SK-N-SH treated with all-trans-retinoic acid at 6 μM for 48 hours (cell line): Measurements from ENCODE around the gene SEZ6L.

ENCODE experiments used
- ATAC-seq: fragments of 200-7000 bp; cut with Tn5 transposase; 3 replicates; pipeline ENCODE4 v1.9.1; 2020; ENCODE audit warnings: mild to moderate bottlenecking, moderate library complexity
- ARNTL ChIP-seq: fragments of 450-650 bp; formaldehyde crosslinking; IDR thresholded peaks from 2 replicates; pipeline ENCODE4 v1.5.0; 2020; ENCODE audit warnings: low read depth, mild to moderate bottlenecking, moderate library complexity, borderline replicate concordance
- BACH2 ChIP-seq: fragments of 250-450 bp; sonication (Bioruptor Pico); IDR thresholded peaks from 2 replicates; pipeline ENCODE4 v1.9.0; 2021; ENCODE audit warnings: mild to moderate bottlenecking, borderline replicate concordance
- CSDC2 ChIP-seq: fragments of 250-450 bp; sonication (Bioruptor Pico); IDR thresholded peaks from 2 replicates; pipeline ENCODE4 v1.5.0; 2020; ENCODE audit warnings: mild to moderate bottlenecking, moderate library complexity
- ESRRG ChIP-seq: fragments of 250-450 bp; sonication (Bioruptor Pico); IDR thresholded peaks from 2 replicates; pipeline ENCODE4 v1.6.1; 2021; ENCODE audit warnings: mild to moderate bottlenecking
- GLIS3 ChIP-seq: fragments of 250-450 bp; sonication (Bioruptor Pico); IDR thresholded peaks from 2 replicates; pipeline ENCODE4 v1.5.0; 2020; ENCODE audit warnings: mild to moderate bottlenecking, moderate library complexity
- OSR1 ChIP-seq: fragments of 250-450 bp; sonication (Bioruptor Pico); IDR thresholded peaks from 2 replicates; pipeline ENCODE4 v1.8.0; 2022; ENCODE audit warnings: moderate library complexity, mild to moderate bottlenecking, inconsistent platforms
- PATZ1 ChIP-seq: fragments of 250-450 bp; sonication (Bioruptor Pico); IDR thresholded peaks from 2 replicates; pipeline ENCODE4 v1.8.0; 2020; ENCODE audit warnings: mild to moderate bottlenecking, moderate library complexity, borderline replicate concordance
- PPARA ChIP-seq: fragments of 250-450 bp; sonication (Bioruptor Pico); IDR thresholded peaks from 2 replicates; pipeline ENCODE4 v1.5.0; 2020; ENCODE audit warnings: mild to moderate bottlenecking, borderline replicate concordance
- RARB ChIP-seq: fragments of 250-450 bp; sonication (Bioruptor Pico); IDR thresholded peaks from 2 replicates; pipeline ENCODE4 v1.8.0; 2021; ENCODE audit warnings: mild to moderate bottlenecking, moderate library complexity
- SNAI2 ChIP-seq: fragments of 250-450 bp; sonication (Bioruptor Pico); IDR thresholded peaks from 2 replicates; pipeline ENCODE4 v1.5.0; 2020; ENCODE audit warnings: mild to moderate bottlenecking, moderate library complexity
- TCF4 ChIP-seq: fragments of 250-450 bp; sonication (Bioruptor Pico); IDR thresholded peaks from 2 replicates; pipeline ENCODE4 v1.8.0; 2021; ENCODE audit warnings: mild to moderate bottlenecking, moderate library complexity, borderline replicate concordance
- TSHZ2 ChIP-seq: fragments of 250-450 bp; sonication (Bioruptor Pico); IDR thresholded peaks from 2 replicates; pipeline ENCODE4 v1.5.0; 2020; ENCODE audit warnings: mild to moderate bottlenecking, moderate library complexity
- ZC3H10 ChIP-seq: fragments of 250-450 bp; sonication (Bioruptor Pico); IDR thresholded peaks from 2 replicates; pipeline ENCODE4 v1.5.1; 2021; ENCODE audit warnings: mild to moderate bottlenecking, moderate library complexity
- ZFP3 ChIP-seq: fragments of 250-450 bp; sonication (Bioruptor Pico); IDR thresholded peaks from 2 replicates; pipeline ENCODE4 v1.5.0; 2020; ENCODE audit warnings: mild to moderate bottlenecking, moderate library complexity
- ZFP30 ChIP-seq: fragments of 450-650 bp; formaldehyde crosslinking; IDR thresholded peaks from 2 replicates; pipeline ENCODE4 v1.5.0; 2022; ENCODE audit warnings: mild to moderate bottlenecking, moderate library complexity
- ZNF565 ChIP-seq: fragments of 450-650 bp; formaldehyde crosslinking; conservative IDR thresholded peaks from 2 replicates; pipeline ENCODE4 v1.5.0; 2020; ENCODE audit warnings: low read depth, mild to moderate bottlenecking, moderate library complexity
- ZNF70 ChIP-seq: fragments of 450-650 bp; formaldehyde crosslinking; IDR thresholded peaks from 2 replicates; pipeline ENCODE4 v1.5.0; 2020; ENCODE audit warnings: mild to moderate bottlenecking, moderate library complexity
- ZNF8 ChIP-seq: fragments of 450-650 bp; formaldehyde crosslinking; IDR thresholded peaks from 2 replicates; pipeline ENCODE4 v1.5.0; 2020; ENCODE audit warnings: mild to moderate bottlenecking, moderate library complexity
- TF ChIP-seq, protein P1 (sequence below): fragments of 250-450 bp; sonication (Bioruptor Pico); IDR thresholded peaks from 2 replicates; pipeline ENCODE4 v1.5.1; 2021; ENCODE audit warnings: mild to moderate bottlenecking, moderate library complexity

The SEZ6L gene

DNA sequence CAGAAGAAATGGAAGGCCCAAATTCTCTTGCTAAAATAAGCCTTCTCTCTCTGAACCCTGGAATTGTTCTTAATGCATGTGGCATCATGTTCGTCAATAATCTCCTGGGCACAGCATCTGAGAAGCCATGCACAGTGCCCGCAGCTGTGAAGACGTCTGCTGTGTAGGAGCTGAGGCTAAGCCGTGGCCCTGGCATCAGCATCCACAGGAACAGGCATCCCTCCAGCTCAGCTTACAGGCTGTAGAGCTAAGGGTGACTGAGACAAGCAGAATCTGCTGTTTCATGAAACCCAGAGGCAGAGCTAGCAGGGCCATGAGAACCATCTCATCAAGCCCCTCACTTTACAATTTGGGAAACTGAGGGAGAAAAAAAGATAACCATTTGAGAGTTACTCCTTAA is 60.6 kb downstream of the SEZ6L start:
- TF ChIP-seq ZFP30 (CRISPR knock-in tag), result no peak
- no peak for TF ChIP-seq ESRRG (CRISPR knock-in tag)
- ATAC-seq, result no peak

GRCh38 chr22:26234296-26234695 is 65.0 kb downstream of the SEZ6L start:
- TF ChIP-seq ZC3H10 (CRISPR knock-in tag) (no peak), ESRRG (CRISPR knock-in tag) (no peak), ZNF8 (CRISPR knock-in tag) (no peak), RARB (CRISPR knock-in tag) (no peak), TSHZ2 (CRISPR knock-in tag) (no peak), CSDC2 (no peak), ZFP30 (CRISPR knock-in tag) (no peak), ZFP3 (no peak), ZNF565 (CRISPR knock-in tag) (no peak), OSR1 (CRISPR knock-in tag) (no peak), PATZ1 (CRISPR knock-in tag) (no peak), SNAI2 (no peak), ARNTL (no peak)
- TF ChIP-seq, all 23 proteins: peak for 0
- ATAC-seq, result no peak

DNA sequence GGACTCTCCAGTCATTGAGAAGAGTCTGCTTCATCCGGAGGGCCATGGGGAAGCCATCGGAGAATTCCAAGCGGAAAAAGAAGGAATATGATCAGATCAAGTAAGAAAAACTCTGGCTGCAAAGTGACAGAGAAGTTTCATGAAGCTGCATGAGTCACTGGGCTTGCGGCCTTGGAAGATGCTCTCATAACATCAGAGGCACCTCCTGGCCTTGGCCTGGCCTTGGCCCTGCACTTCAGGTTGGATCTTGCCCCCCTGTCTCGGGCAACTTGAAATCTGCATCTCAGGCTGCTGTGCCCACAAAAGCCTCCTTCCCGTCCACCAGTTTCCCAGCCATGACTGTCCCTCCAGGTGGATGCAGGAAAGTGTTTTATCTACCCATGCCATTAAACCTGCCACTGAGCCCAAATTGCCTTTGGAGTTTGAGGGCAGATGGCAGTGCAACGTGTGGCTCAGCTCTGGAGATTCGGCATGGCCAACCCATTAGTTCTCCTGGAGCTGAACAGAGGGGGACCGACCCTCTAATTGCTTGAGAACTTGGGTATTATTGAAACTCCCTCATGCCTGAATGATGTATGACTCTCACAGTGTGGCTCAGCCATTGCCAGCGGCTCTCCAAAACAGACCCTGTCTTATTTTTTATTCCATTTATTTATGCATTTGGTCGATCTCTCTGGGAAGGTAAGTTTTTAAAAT is 66.7 kb downstream of the SEZ6L start:
- ATAC-seq, result no peak
- TF ChIP-seq GLIS3 (no peak), ZNF565 (CRISPR knock-in tag) (no peak), SNAI2 (no peak), BACH2 (CRISPR knock-in tag) (no peak), ZFP30 (CRISPR knock-in tag) (no peak), ARNTL (no peak), CSDC2 (no peak), TCF4 (CRISPR knock-in tag) (no peak), PPARA (CRISPR knock-in tag) (no peak), ZNF70 (no peak), ZFP3 (no peak), ZC3H10 (CRISPR knock-in tag) (no peak), ZNF8 (CRISPR knock-in tag) (no peak), OSR1 (CRISPR knock-in tag) (no peak), RARB (CRISPR knock-in tag) (no peak)
- TF ChIP-seq, all 23 proteins: peak for 0

DNA sequence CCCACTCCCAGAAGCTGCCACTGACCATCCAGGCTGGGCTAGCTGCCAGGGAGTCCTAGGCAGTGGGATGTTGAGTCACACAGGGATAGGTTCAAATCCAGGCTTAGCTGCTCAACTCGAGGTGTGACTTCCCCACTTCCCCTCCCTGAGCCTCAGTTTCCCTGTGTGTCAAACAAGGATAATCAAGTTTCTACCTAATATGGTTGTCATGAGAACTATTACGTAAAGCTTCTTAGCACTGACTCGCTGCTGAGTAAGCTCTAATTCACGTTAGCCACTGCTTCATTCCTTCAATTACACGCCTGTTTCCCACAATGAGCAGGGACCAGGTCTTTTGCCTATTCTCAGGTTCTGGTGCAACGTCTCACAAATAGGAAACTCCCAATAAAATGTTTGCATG is 67.7 kb downstream of the SEZ6L start:
- TF ChIP-seq TCF4 (CRISPR knock-in tag) (no peak), TSHZ2 (CRISPR knock-in tag) (no peak)
- TF ChIP-seq, protein P1, sequence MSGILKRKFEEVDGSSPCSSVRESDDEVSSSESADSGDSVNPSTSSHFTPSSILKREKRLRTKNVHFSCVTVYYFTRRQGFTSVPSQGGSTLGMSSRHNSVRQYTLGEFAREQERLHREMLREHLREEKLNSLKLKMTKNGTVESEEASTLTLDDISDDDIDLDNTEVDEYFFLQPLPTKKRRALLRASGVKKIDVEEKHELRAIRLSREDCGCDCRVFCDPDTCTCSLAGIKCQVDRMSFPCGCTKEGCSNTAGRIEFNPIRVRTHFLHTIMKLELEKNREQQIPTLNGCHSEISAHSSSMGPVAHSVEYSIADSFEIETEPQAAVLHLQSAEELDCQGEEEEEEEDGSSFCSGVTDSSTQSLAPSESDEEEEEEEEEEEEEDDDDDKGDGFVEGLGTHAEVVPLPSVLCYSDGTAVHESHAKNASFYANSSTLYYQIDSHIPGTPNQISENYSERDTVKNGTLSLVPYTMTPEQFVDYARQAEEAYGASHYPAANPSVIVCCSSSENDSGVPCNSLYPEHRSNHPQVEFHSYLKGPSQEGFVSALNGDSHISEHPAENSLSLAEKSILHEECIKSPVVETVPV, result no peak
- ATAC-seq, result no peak
